Sigmoid colon (tissue), 4 donors: Measurements from ENCODE around the gene MLF2.

Source experiments
- CTCF ChIP-seq, 4 experiments: fragments of 450-650 bp in 3 of 4; fragments of 200-600 bp in 1 of 4; IDR thresholded peaks; one replicate each; pipeline ENCODE4 v1.5.1; 2016 to 2019; ENCODE audit warnings: antibody characterized with exemption in 4 of 4, mild to moderate bottlenecking in 3 of 4, moderate library complexity in 2 of 4
- EP300 ChIP-seq, 4 donors: sonication (generic); formaldehyde crosslinking; IDR thresholded peaks; one replicate each; pipeline ENCODE4 v1.6.1; 2017; ENCODE audit warnings: antibody characterized with exemption in 4 of 4
- POLR2A ChIP-seq, 2 donors: fragments of 450-650 bp; IDR thresholded peaks; one replicate each; pipeline ENCODE4 v1.6.1; 2016; ENCODE audit warnings: antibody characterized with exemption in 2 of 2, mild to moderate bottlenecking in 2 of 2, moderate library complexity in 2 of 2
- POLR2AphosphoS5 ChIP-seq, 4 donors: sonication (generic); formaldehyde crosslinking; IDR thresholded peaks; one replicate each; pipeline ENCODE4 v1.6.1; 2017; ENCODE audit warnings: antibody characterized with exemption in 4 of 4

GRCh38 chr12:6791931-6792520 lies 39.1 kb upstream of the MLF2 start:
- TF ChIP-seq CTCF (IDR thresholded peaks at IDR 0.05) (no peak), EP300 (IDR thresholded peaks at IDR 0.05) (no peak), POLR2AphosphoS5 (IDR thresholded peaks at IDR 0.05) (no peak), POLR2A (IDR thresholded peaks at IDR 0.05) (no peak)
